ENCODE measurements around the gene UGT8. TPM values are rescaled to one million over a fixed set of nuclear protein-coding genes. Genes with fewer than 3 reads are reported as not detected.
"Not testable (repeated sequence)": the region's sequence is repeated elsewhere in the genome, so short reads cannot be mapped to it uniquely, and the experiment has no call there.

The UGT8 gene
- total RNA-seq, 1 donor from 2014 or later, result 4.1 TPM

DNA sequence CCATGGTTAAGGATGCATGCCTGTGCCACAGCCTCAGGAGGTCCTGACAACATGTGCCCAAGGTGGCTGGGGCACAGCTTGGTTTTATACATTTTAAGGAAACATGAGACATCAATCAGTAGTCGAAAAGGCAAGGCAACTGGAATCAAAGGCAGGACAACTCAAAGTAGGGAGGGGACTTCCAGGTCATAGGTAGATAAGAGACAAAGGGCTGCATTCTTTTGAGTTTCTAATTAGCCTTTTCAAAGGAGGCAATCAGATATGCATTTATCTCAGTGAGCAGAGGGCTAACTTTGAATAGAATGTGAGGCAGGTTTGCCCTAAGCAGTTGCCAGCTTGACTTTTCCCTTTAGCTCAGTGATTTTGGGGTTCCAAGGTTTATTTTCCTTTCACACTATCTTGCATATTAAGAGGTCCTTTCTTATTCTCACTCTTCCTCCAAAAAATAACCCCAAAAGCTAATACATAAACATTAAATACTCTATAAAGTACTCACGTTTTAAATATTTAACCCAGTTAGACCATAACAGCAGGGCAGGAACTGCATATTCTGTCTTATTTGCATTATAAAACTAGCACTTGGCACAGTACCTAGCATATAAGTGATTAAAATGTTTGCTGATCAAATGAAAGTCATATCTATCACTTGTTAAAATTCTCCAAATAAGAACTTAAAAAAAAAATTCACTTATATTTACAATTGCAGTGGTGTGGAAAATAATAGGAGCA, 36.3 kb upstream of the UGT8 start:
- Mint-ChIP-seq H3K27me3 (ENCODE audit: unreplicated experiment) (no peaks in the 10 kb centered on the region), H3K4me1 (ENCODE audit: unreplicated experiment) (peaks cover 3% of the 10 kb centered on the region), H3K36me3 (ENCODE audit: low read depth, unreplicated experiment) (peaks cover 4% of the 10 kb centered on the region), H3K27ac (ENCODE audit: unreplicated experiment) (no peak overlapping the region), H3K9me3 (ENCODE audit: unreplicated experiment) (no peaks in the 10 kb centered on the region), H3K4me3 (ENCODE audit: unreplicated experiment) (no peak overlapping the region)
- DNase-seq (ENCODE audit: low spot score), result no peak
- TF ChIP-seq, protein P1, sequence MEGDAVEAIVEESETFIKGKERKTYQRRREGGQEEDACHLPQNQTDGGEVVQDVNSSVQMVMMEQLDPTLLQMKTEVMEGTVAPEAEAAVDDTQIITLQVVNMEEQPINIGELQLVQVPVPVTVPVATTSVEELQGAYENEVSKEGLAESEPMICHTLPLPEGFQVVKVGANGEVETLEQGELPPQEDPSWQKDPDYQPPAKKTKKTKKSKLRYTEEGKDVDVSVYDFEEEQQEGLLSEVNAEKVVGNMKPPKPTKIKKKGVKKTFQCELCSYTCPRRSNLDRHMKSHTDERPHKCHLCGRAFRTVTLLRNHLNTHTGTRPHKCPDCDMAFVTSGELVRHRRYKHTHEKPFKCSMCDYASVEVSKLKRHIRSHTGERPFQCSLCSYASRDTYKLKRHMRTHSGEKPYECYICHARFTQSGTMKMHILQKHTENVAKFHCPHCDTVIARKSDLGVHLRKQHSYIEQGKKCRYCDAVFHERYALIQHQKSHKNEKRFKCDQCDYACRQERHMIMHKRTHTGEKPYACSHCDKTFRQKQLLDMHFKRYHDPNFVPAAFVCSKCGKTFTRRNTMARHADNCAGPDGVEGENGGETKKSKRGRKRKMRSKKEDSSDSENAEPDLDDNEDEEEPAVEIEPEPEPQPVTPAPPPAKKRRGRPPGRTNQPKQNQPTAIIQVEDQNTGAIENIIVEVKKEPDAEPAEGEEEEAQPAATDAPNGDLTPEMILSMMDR (IDR thresholded peaks at IDR 0.05; ENCODE audit: unreplicated experiment), result no peak

DNA sequence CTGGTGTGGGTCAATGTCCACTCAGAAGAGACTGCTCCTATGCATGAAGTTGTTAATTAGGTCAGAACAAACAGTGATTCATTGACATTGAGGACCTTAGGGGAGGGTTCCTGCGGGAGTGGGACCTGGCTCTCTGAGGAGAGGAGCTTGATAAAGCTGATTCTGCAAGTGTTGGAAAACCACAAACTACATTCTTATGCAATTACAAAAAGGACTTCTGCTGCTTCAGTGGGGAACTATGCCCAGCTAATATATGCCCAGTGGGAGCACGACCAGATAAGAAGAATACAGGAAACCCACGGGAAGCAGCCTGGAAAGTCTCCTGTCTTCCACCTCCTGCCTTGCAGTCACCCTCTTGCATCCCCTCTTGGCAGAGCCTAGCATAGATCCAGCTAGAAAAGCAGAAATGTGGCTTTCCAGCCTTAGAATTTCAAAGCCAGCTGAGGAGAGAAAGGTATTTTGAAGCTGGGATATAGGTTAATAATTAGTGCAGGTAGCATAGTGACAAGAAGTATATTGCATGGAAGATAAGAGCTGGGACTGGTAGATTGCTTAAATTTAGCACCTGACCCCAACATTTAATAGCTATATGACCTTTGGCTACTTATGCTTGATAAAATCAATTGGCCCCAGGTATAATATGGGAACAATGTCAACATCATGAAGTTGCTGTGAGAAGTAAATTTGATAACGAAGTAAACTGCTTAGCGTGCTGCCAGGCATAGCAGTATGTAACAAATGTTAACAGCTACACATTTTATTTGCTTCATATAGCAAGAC, 34.9 kb upstream of the UGT8 start:
- peaks cover 4% of the 10 kb centered on the region for H3K36me3 Mint-ChIP-seq (ENCODE audit: low read depth, unreplicated experiment)
- no peaks in the 10 kb centered on the region for H3K9me3 Mint-ChIP-seq (ENCODE audit: unreplicated experiment)
- H3K4me3 Mint-ChIP-seq (ENCODE audit: unreplicated experiment), result no peak overlapping the region
- DNase-seq (ENCODE audit: low spot score), result no peak
- H3K27me3 Mint-ChIP-seq (ENCODE audit: unreplicated experiment), result no peaks in the 10 kb centered on the region
- peaks cover 3% of the 10 kb centered on the region for H3K4me1 Mint-ChIP-seq (ENCODE audit: unreplicated experiment)
- TF ChIP-seq, protein P1 (IDR thresholded peaks at IDR 0.05; ENCODE audit: unreplicated experiment), result no peak
- no peak overlapping the region for H3K27ac Mint-ChIP-seq (ENCODE audit: unreplicated experiment)

DNA sequence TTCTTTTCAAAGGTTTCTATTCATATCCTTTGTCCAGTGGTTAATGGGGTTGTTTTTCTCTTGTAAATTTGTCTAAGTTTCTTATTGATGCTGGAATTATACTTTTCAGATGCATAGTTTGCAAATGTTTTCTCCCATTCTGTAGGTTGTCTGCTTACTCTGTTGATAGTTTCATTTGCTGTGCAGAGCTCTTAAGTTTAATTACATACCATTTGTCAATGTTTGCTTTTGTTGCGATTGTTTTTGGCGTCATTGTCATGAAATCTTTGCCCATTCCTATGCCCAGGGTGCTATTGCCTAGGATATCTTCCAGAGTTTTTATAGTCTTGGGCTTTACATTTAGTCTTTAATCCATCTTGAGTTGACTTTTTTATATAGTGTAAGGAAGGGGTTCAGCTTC, 21.2 kb upstream of the UGT8 start:
- TF ChIP-seq, protein P1 (IDR thresholded peaks at IDR 0.05; ENCODE audit: unreplicated experiment), result no peak
- H3K36me3 Mint-ChIP-seq (ENCODE audit: low read depth, unreplicated experiment), result no peaks in the 10 kb centered on the region
- H3K27me3 Mint-ChIP-seq (ENCODE audit: unreplicated experiment), result peaks cover 2% of the 10 kb centered on the region
- no peaks in the 10 kb centered on the region for H3K4me1 Mint-ChIP-seq (ENCODE audit: unreplicated experiment)
- H3K27ac Mint-ChIP-seq (ENCODE audit: unreplicated experiment), result no peak overlapping the region
- DNase-seq (ENCODE audit: low spot score), result no peak
- no peak overlapping the region for H3K4me3 Mint-ChIP-seq (ENCODE audit: unreplicated experiment)
- H3K9me3 Mint-ChIP-seq (ENCODE audit: unreplicated experiment), result no peaks in the 10 kb centered on the region

DNA sequence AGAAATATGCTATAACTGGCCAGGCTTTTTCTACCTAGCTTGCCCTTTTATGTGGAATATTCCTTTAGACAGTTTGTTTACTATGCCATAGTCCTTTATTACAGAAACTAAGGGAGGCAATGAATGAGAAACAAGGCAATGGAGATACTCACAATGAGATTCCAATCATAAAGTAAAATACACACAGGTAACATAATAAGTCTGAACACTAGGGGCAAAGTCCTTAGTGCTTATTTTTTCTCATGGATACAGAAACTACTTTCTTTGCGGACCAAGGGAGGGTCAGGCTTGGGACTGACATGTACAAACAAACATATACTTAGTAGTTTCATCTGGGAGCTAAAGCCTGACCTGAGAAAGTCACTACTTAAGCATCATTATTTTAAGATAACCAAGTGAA, 16.0 kb upstream of the UGT8 start:
- H3K27ac Mint-ChIP-seq (ENCODE audit: unreplicated experiment), result no peak overlapping the region
- peaks cover 2% of the 10 kb centered on the region for H3K27me3 Mint-ChIP-seq (ENCODE audit: unreplicated experiment)
- TF ChIP-seq, protein P1 (IDR thresholded peaks at IDR 0.05; ENCODE audit: unreplicated experiment), result no peak
- no peak overlapping the region for H3K4me3 Mint-ChIP-seq (ENCODE audit: unreplicated experiment)
- H3K36me3 Mint-ChIP-seq (ENCODE audit: low read depth, unreplicated experiment), result no peaks in the 10 kb centered on the region
- no peaks in the 10 kb centered on the region for H3K9me3 Mint-ChIP-seq (ENCODE audit: unreplicated experiment)
- no peak for DNase-seq (ENCODE audit: low spot score)
- no peaks in the 10 kb centered on the region for H3K4me1 Mint-ChIP-seq (ENCODE audit: unreplicated experiment)

DNA sequence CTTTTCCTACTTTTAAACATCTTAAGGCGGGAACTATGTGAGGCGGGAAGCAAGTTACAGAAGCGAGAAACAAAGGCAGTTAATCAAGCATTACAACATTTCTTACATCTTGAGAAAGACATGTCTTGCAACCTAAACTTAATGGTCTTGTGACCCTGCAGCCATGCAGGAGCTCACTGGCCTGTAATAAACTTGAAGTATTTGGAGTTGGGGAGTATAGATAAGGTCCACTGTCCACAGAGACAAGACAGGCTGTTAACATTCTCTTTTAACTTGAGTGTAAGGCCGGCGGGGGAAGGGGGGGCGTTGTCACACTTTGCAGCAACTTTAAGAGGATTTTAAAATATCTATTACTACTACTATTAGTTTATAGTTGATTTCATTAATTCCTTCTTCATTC, 10.3 kb upstream of the UGT8 start:
- TF ChIP-seq, protein P1 (IDR thresholded peaks at IDR 0.05; ENCODE audit: unreplicated experiment), result no peak
- H3K9me3 Mint-ChIP-seq (ENCODE audit: unreplicated experiment), result no peaks in the 10 kb centered on the region
- H3K4me1 Mint-ChIP-seq (ENCODE audit: unreplicated experiment), result no peaks in the 10 kb centered on the region
- no peak overlapping the region for H3K4me3 Mint-ChIP-seq (ENCODE audit: unreplicated experiment)
- DNase-seq (ENCODE audit: low spot score), result no peak
- H3K27me3 Mint-ChIP-seq (ENCODE audit: unreplicated experiment), result no peaks in the 10 kb centered on the region
- H3K36me3 Mint-ChIP-seq (ENCODE audit: low read depth, unreplicated experiment), result no peaks in the 10 kb centered on the region
- H3K27ac Mint-ChIP-seq (ENCODE audit: unreplicated experiment), result no peak overlapping the region

DNA sequence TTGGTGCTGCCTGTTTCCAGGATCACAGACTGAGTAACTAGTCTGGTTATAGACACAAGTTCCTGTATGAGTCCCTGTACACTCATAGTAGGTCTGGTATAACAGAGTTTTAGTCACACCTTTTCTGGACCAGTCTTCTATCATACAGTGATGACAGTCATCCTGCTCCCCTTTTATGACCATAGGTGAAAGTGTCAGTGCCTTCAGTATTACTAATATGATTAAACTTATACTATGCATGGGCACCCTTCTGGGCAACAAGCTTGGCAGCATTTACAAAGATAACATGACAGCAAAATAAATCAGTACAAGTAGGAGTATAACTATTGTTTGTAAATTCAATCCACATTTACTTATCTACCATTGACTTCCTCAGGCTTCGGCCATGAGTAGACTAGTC, 8.2 kb upstream of the UGT8 start:
- not testable (repeated sequence) for H3K27ac Mint-ChIP-seq (ENCODE audit: unreplicated experiment); H3K27me3 Mint-ChIP-seq (ENCODE audit: unreplicated experiment)

More for the DNA sequence above, 8.2 kb upstream of the UGT8 start:
- not testable (repeated sequence) for H3K36me3 Mint-ChIP-seq (ENCODE audit: low read depth, unreplicated experiment); H3K4me1 Mint-ChIP-seq (ENCODE audit: unreplicated experiment); H3K9me3 Mint-ChIP-seq (ENCODE audit: unreplicated experiment); H3K4me3 Mint-ChIP-seq (ENCODE audit: unreplicated experiment); DNase-seq (ENCODE audit: low spot score)
